HepG2 (cell line): ENCODE results near the gene ARHGAP26. TPM values are rescaled to one million over a fixed set of nuclear protein-coding genes. Genes with fewer than 3 reads are reported as not detected.
A peak's percentile ranks its signal among the peaks of the same experiment; 100 is the strongest.

ENCODE experiments used
- NFE2L2 ChIP-seq: fragments of 150-350 bp; IDR thresholded peaks from 2 replicates; pipeline ENCODE4 v1.6.1; 2014; ENCODE audit warnings: low read length
- NR1H2 ChIP-seq: sonication (generic); formaldehyde crosslinking; IDR thresholded peaks from 2 replicates; pipeline ENCODE4 v1.8.1; 2022; ENCODE audit warnings: low read depth, missing genetic modification reagents, borderline replicate concordance
- POGZ ChIP-seq: sonication (generic); formaldehyde crosslinking; IDR thresholded peaks from 2 replicates; pipeline ENCODE4 v1.4.0; 2020; ENCODE audit warnings: mild to moderate bottlenecking, missing genetic modification reagents
- U2AF2 ChIP-seq: fragments of 200-400 bp; formaldehyde crosslinking; IDR thresholded peaks from 2 replicates; pipeline ENCODE4 v1.6.1; 2017; ENCODE audit warnings: low read depth, mild to moderate bottlenecking, low read length
- ZC3H13 ChIP-seq: sonication (generic); formaldehyde crosslinking; IDR thresholded peaks from 2 replicates; pipeline ENCODE4 v1.8.1; 2023; ENCODE audit warnings: mild to moderate bottlenecking, missing genetic modification reagents, moderate library complexity
- ZNF3 ChIP-seq: IDR thresholded peaks from 2 replicates; pipeline ENCODE4 v1.7.0; 2017; ENCODE audit warnings: inconsistent platforms
- ZNF335 ChIP-seq: sonication (generic); formaldehyde crosslinking; IDR thresholded peaks from 2 replicates; pipeline ENCODE4 v1.4.0; 2020; ENCODE audit warnings: missing genetic modification reagents
- ZNF343 ChIP-seq: sonication (generic); formaldehyde crosslinking; IDR thresholded peaks from 2 replicates; pipeline ENCODE4 v1.4.0; 2020; ENCODE audit warnings: mild to moderate bottlenecking, missing genetic modification reagents
- ZNF350 ChIP-seq: sonication (generic); formaldehyde crosslinking; IDR thresholded peaks from 2 replicates; pipeline ENCODE4 v1.4.0; 2020; ENCODE audit warnings: mild to moderate bottlenecking, low read depth, missing genetic modification reagents, borderline replicate concordance
- ZNF572 ChIP-seq: sonication (generic); formaldehyde crosslinking; IDR thresholded peaks from 2 replicates; pipeline ENCODE4 v1.5.1; 2020; ENCODE audit warnings: mild to moderate bottlenecking, missing genetic modification reagents
- ZNF607 ChIP-seq: sonication (generic); formaldehyde crosslinking; IDR thresholded peaks from 2 replicates; pipeline ENCODE4 v1.5.1; 2020; ENCODE audit warnings: missing genetic modification reagents, mild to moderate bottlenecking, borderline replicate concordance
- ZNF652 ChIP-seq: IDR thresholded peaks from 2 replicates; pipeline ENCODE4 v1.6.1; 2016; ENCODE audit warnings: low read depth, borderline replicate concordance
- ZNF672 ChIP-seq: sonication (generic); formaldehyde crosslinking; IDR thresholded peaks from 2 replicates; pipeline ENCODE4 v1.8.1; 2022; ENCODE audit warnings: missing genetic modification reagents
- ZSCAN9 ChIP-seq: IDR thresholded peaks from 2 replicates; pipeline ENCODE4 v1.6.1; 2016; ENCODE audit warnings: borderline replicate concordance
- polyA plus RNA-seq, 8 experiments: library from polyadenylated mRNA; depleted of rRNA in 3 of 8; stranded (reverse) in 7 of 8; unstranded in 1 of 8; fragments of >200 nt; fragmentation: Illumina TruSeq in 4 of 8; extraction: Trizol in 4 of 8; gene quantifications; 2 replicates each; pipeline versions ENCODE4 v1.2.1 to v1.2.3, GENCODE V29; 2011 to 2016; ENCODE audit warnings: low read depth in 4 of 8, missing spikeins in 1 of 8, mixed read lengths in 1 of 8; ENCODE audit not compliant: insufficient read depth in 1 of 8
- total RNA-seq, 5 experiments: library from RNA; depleted of rRNA; stranded (reverse); fragments of >200 nt; fragmentation: Illumina TruSeq; extraction: Trizol; gene quantifications; 2 replicates each; pipeline ENCODE4 v1.2.3, GENCODE V29; 2016; ENCODE audit warnings: low read depth in 1 of 5
- TF ChIP-seq, protein P1 (sequence below): sonication (generic); formaldehyde crosslinking; IDR thresholded peaks from 2 replicates; pipeline ENCODE4 v1.8.1; 2022; ENCODE audit warnings: low read depth, mild to moderate bottlenecking, missing genetic modification reagents
- TF ChIP-seq, protein P2 (sequence below): sonication (generic); formaldehyde crosslinking; IDR thresholded peaks from 2 replicates; pipeline ENCODE4 v1.4.0; 2020; ENCODE audit warnings: missing genetic modification reagents
- TF ChIP-seq, protein P3 (sequence below): IDR thresholded peaks from 2 replicates; pipeline ENCODE4 v1.6.1; 2016; ENCODE audit warnings: missing compliant biosample characterization, missing genetic modification reagents, borderline replicate concordance
- TF ChIP-seq, protein P4 (sequence below): sonication (generic); formaldehyde crosslinking; IDR thresholded peaks from 2 replicates; pipeline ENCODE4 v1.5.0; 2020; ENCODE audit warnings: mild to moderate bottlenecking, missing genetic modification reagents
- TF ChIP-seq, protein P5 (sequence below): sonication (generic); formaldehyde crosslinking; IDR thresholded peaks from 2 replicates; pipeline ENCODE4 v1.5.0; 2020; ENCODE audit warnings: missing genetic modification reagents
- TF ChIP-seq, protein P6 (sequence below): sonication (generic); formaldehyde crosslinking; IDR thresholded peaks from 2 replicates; pipeline ENCODE4 v1.9.0; 2021; ENCODE audit warnings: missing genetic modification reagents, borderline replicate concordance

ARHGAP26 gene
- total and polyA plus RNA-seq, 2 of the 13 experiments (the other 11 are each of a cell fraction or from before 2014, with no cell fraction given): 9.6 to 18.2 TPM

DNA sequence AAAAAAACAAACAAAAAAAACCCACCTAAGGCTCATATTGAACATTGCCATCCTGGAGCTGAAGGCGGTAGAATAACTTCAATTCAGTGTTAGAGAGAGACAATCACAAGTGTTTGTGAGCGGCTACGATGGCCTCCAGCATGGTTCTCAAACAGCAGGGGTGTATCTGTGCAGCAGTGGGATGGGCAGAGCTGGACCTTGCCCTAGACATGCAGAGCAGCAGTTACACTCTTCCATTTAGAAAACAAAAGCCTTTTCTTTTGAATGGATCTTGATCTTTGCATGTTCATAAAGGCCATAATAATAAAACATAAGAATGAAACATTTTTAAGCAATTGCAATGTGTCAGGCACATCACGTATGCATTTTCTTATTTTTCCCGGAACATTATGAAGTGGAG is 50.3 kb downstream of the ARHGAP26 start (continued):
- TF ChIP-seq, protein P1, sequence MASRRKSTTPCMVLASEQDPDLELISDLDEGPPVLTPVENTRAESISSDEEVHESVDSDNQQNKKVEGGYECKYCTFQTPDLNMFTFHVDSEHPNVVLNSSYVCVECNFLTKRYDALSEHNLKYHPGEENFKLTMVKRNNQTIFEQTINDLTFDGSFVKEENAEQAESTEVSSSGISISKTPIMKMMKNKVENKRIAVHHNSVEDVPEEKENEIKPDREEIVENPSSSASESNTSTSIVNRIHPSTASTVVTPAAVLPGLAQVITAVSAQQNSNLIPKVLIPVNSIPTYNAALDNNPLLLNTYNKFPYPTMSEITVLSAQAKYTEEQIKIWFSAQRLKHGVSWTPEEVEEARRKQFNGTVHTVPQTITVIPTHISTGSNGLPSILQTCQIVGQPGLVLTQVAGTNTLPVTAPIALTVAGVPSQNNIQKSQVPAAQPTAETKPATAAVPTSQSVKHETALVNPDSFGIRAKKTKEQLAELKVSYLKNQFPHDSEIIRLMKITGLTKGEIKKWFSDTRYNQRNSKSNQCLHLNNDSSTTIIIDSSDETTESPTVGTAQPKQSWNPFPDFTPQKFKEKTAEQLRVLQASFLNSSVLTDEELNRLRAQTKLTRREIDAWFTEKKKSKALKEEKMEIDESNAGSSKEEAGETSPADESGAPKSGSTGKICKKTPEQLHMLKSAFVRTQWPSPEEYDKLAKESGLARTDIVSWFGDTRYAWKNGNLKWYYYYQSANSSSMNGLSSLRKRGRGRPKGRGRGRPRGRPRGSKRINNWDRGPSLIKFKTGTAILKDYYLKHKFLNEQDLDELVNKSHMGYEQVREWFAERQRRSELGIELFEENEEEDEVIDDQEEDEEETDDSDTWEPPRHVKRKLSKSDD (CRISPR knock-in tag): no peak
- TF ChIP-seq ZNF343 (CRISPR knock-in tag) (no peak), POGZ (CRISPR knock-in tag) (peak; percentile 54), NFE2L2 (no peak), ZNF607 (CRISPR knock-in tag) (no peak), U2AF2 (no peak), ZNF672 (CRISPR knock-in tag) (no peak), ZNF572 (CRISPR knock-in tag) (no peak), NR1H2 (no peak), ZNF335 (CRISPR knock-in tag) (0 out of 2 replicates have a peak, but pooled peaks have one; percentile 6), ZSCAN9 (CRISPR knock-in tag) (peak; percentile 37; the same call in 1 of the 2 replicates), ZNF652 (CRISPR knock-in tag) (no peak), ZNF350 (CRISPR knock-in tag) (no peak), ZNF3 (CRISPR knock-in tag) (no peak), ZC3H13 (CRISPR knock-in tag) (no peak)
- TF ChIP-seq, protein P2, sequence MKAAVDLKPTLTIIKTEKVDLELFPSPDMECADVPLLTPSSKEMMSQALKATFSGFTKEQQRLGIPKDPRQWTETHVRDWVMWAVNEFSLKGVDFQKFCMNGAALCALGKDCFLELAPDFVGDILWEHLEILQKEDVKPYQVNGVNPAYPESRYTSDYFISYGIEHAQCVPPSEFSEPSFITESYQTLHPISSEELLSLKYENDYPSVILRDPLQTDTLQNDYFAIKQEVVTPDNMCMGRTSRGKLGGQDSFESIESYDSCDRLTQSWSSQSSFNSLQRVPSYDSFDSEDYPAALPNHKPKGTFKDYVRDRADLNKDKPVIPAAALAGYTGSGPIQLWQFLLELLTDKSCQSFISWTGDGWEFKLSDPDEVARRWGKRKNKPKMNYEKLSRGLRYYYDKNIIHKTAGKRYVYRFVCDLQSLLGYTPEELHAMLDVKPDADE (CRISPR knock-in tag): no peak
- TF ChIP-seq, protein P3, sequence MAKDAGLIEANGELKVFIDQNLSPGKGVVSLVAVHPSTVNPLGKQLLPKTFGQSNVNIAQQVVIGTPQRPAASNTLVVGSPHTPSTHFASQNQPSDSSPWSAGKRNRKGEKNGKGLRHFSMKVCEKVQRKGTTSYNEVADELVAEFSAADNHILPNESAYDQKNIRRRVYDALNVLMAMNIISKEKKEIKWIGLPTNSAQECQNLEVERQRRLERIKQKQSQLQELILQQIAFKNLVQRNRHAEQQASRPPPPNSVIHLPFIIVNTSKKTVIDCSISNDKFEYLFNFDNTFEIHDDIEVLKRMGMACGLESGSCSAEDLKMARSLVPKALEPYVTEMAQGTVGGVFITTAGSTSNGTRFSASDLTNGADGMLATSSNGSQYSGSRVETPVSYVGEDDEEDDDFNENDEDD (CRISPR knock-in tag): peak; percentile 48; the same call in 1 of the 2 replicates
- TF ChIP-seq, protein P4, sequence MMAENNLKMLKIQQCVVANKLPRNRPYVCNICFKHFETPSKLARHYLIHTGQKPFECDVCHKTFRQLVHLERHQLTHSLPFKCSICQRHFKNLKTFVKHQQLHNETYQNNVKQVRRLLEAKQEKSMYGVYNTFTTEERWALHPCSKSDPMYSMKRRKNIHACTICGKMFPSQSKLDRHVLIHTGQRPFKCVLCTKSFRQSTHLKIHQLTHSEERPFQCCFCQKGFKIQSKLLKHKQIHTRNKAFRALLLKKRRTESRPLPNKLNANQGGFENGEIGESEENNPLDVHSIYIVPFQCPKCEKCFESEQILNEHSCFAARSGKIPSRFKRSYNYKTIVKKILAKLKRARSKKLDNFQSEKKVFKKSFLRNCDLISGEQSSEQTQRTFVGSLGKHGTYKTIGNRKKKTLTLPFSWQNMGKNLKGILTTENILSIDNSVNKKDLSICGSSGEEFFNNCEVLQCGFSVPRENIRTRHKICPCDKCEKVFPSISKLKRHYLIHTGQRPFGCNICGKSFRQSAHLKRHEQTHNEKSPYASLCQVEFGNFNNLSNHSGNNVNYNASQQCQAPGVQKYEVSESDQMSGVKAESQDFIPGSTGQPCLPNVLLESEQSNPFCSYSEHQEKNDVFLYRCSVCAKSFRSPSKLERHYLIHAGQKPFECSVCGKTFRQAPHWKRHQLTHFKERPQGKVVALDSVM: no peak
- TF ChIP-seq, protein P5, sequence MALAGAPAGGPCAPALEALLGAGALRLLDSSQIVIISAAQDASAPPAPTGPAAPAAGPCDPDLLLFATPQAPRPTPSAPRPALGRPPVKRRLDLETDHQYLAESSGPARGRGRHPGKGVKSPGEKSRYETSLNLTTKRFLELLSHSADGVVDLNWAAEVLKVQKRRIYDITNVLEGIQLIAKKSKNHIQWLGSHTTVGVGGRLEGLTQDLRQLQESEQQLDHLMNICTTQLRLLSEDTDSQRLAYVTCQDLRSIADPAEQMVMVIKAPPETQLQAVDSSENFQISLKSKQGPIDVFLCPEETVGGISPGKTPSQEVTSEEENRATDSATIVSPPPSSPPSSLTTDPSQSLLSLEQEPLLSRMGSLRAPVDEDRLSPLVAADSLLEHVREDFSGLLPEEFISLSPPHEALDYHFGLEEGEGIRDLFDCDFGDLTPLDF (CRISPR knock-in tag): no peak
- TF ChIP-seq, protein P6, sequence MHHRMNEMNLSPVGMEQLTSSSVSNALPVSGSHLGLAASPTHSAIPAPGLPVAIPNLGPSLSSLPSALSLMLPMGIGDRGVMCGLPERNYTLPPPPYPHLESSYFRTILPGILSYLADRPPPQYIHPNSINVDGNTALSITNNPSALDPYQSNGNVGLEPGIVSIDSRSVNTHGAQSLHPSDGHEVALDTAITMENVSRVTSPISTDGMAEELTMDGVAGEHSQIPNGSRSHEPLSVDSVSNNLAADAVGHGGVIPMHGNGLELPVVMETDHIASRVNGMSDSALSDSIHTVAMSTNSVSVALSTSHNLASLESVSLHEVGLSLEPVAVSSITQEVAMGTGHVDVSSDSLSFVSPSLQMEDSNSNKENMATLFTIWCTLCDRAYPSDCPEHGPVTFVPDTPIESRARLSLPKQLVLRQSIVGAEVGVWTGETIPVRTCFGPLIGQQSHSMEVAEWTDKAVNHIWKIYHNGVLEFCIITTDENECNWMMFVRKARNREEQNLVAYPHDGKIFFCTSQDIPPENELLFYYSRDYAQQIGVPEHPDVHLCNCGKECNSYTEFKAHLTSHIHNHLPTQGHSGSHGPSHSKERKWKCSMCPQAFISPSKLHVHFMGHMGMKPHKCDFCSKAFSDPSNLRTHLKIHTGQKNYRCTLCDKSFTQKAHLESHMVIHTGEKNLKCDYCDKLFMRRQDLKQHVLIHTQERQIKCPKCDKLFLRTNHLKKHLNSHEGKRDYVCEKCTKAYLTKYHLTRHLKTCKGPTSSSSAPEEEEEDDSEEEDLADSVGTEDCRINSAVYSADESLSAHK (CRISPR knock-in tag): no peak
